GM23338 (cell line): ENCODE measurements around the gene RASL12. TPM values are rescaled to one million over a fixed set of nuclear protein-coding genes. Genes with fewer than 3 reads are reported as not detected.

ENCODE experiments used
- ATAC-seq: fragments of 200-7000 bp; cut with Tn5 transposase; 3 replicates; pipeline ENCODE4 v1.9.1; 2020
- DNase-seq: peaks from one replicate; pipeline ENCODE4 v3.0.0-alpha.2; 2015; ENCODE audit warnings: low spot score
- H2AFZ ChIP-seq: fragments of 200-600 bp; sonication (generic); 2 replicates; pipeline ENCODE4 v1.8.0; 2016; ENCODE audit warnings: antibody characterized with exemption, mild to moderate bottlenecking, moderate library complexity
- H3F3A ChIP-seq: fragments of 200-600 bp; sonication (generic); replicated peaks from 2 replicates; pipeline ENCODE4 v1.8.0; 2017; ENCODE audit warnings: antibody characterized with exemption, mixed run types, low read depth
- H3K27ac ChIP-seq: fragments of 200-600 bp; sonication (generic); 2 replicates; pipeline ENCODE4 v1.6.1; 2016; ENCODE audit warnings: low read depth
- H3K27me3 ChIP-seq: fragments of 200-600 bp; sonication (generic); 2 replicates; pipeline ENCODE4 v1.8.0; 2016; ENCODE audit warnings: mild to moderate bottlenecking, mixed run types, moderate library complexity; ENCODE audit not compliant: insufficient read depth
- H3K36me3 ChIP-seq: fragments of 200-600 bp; sonication (generic); 2 replicates; pipeline ENCODE4 v1.8.0; 2016; ENCODE audit warnings: mild to moderate bottlenecking; ENCODE audit not compliant: insufficient read depth
- H3K4me1 ChIP-seq: fragments of 200-600 bp; sonication (generic); 2 replicates; pipeline ENCODE4 v1.8.0; 2016; ENCODE audit warnings: mild to moderate bottlenecking, moderate library complexity; ENCODE audit not compliant: insufficient read depth
- H3K4me2 ChIP-seq: fragments of 200-600 bp; sonication (generic); 2 replicates; pipeline ENCODE4 v1.7.1; 2017; ENCODE audit warnings: mixed run types
- H3K4me3 ChIP-seq: fragments of 200-600 bp; sonication (generic); 2 replicates; pipeline ENCODE4 v1.6.1; 2016; ENCODE audit warnings: mixed run types
- H3K79me2 ChIP-seq: fragments of 200-600 bp; sonication (generic); replicated peaks from 2 replicates; pipeline ENCODE4 v1.8.0; 2017; ENCODE audit warnings: mild to moderate bottlenecking; ENCODE audit not compliant: insufficient read depth
- H3K9me2 ChIP-seq: fragments of 200-600 bp; sonication (generic); 2 replicates; pipeline ENCODE4 v1.8.0; 2017; ENCODE audit not compliant: insufficient read depth
- H4K20me1 ChIP-seq: fragments of 200-600 bp; sonication (generic); replicated peaks from 2 replicates; pipeline ENCODE4 v1.8.0; 2017; ENCODE audit warnings: mild to moderate bottlenecking; ENCODE audit not compliant: insufficient read depth
- H3K27ac Mint-ChIP-seq: 2 replicates; pipeline ENCODE4 v1.8.0; 2020; ENCODE audit warnings: inconsistent platforms, mild to moderate bottlenecking, moderate library complexity, mixed read lengths
- H3K27me3 Mint-ChIP-seq: 3 replicates; pipeline ENCODE4 v1.8.0; 2022; ENCODE audit warnings: low read depth, mild to moderate bottlenecking, moderate library complexity, mixed read lengths, inconsistent platforms; ENCODE audit not compliant: insufficient read depth, poor library complexity
- H3K36me3 Mint-ChIP-seq: 3 replicates; pipeline ENCODE4 v1.8.0; 2021; ENCODE audit warnings: low read depth, mild to moderate bottlenecking, inconsistent platforms, moderate library complexity, mixed read lengths
- H3K4me1 Mint-ChIP-seq: 3 replicates; pipeline ENCODE4 v1.8.0; 2020; ENCODE audit warnings: mild to moderate bottlenecking, inconsistent platforms, mixed read lengths
- H3K4me3 Mint-ChIP-seq: 3 replicates; pipeline ENCODE4 v1.8.0; 2021; ENCODE audit warnings: moderate library complexity, mild to moderate bottlenecking, inconsistent platforms, mixed read lengths
- H3K9me3 Mint-ChIP-seq: 3 replicates; pipeline ENCODE4 v1.8.0; 2020; ENCODE audit warnings: moderate library complexity, mild to moderate bottlenecking, inconsistent platforms, mixed read lengths
- ETS1 ChIP-seq: IDR thresholded peaks from 2 replicates; pipeline ENCODE4 v1.6.1; 2016; ENCODE audit warnings: antibody characterized with exemption
- EZH2 ChIP-seq: fragments of 200-600 bp; sonication (generic); IDR thresholded peaks from one replicate; pipeline ENCODE4 v1.8.0; 2017; ENCODE audit warnings: antibody characterized with exemption, mild to moderate bottlenecking, low read depth; ENCODE audit not compliant: unreplicated experiment
- EZH2phosphoT487 ChIP-seq: fragments of 200-600 bp; sonication (generic); IDR thresholded peaks from one replicate; pipeline ENCODE4 v1.8.1; 2018; ENCODE audit warnings: antibody characterized with exemption; ENCODE audit not compliant: unreplicated experiment
- NANOG ChIP-seq: IDR thresholded peaks from 2 replicates; pipeline ENCODE4 v1.6.1; 2016; ENCODE audit warnings: antibody characterized with exemption, borderline replicate concordance
- STAT1 ChIP-seq: IDR thresholded peaks from one replicate; pipeline ENCODE4 v1.6.1; 2016; ENCODE audit warnings: antibody characterized with exemption; ENCODE audit not compliant: unreplicated experiment
- polyA plus RNA-seq: library from polyadenylated mRNA; unstranded; fragments of >200 nt; fragmentation: Nextera tagmentation; extraction: Ambion mirVana; gene quantifications from 2 replicates; pipeline ENCODE4 v1.2.1, GENCODE V29; 2016
- total RNA-seq: library from RNA; depleted of rRNA; stranded (reverse); fragments of >200 nt; shearing (Covaris generic); gene quantifications from 2 replicates; pipeline ENCODE4 v1.2.3, GENCODE V29; 2014
- TF ChIP-seq, protein P1 (sequence below), 2 experiments: fragments of 200-600 bp in 1 of 2; sonication (generic) in 1 of 2; conservative IDR thresholded peaks; 2 replicates each; pipeline versions ENCODE4 v1.5.1 to v1.6.1; 2016 to 2017; ENCODE audit warnings: antibody characterized with exemption in 2 of 2, low read depth in 2 of 2, mild to moderate bottlenecking in 2 of 2, moderate library complexity in 1 of 2
- TF ChIP-seq, protein P2 (sequence below): fragments of 250-450 bp; sonication (Bioruptor Pico); IDR thresholded peaks from 2 replicates; pipeline ENCODE4 v1.5.0; 2020; ENCODE audit warnings: mild to moderate bottlenecking, moderate library complexity

RASL12 gene
- total and polyA plus RNA-seq, 2 experiments from 2014 or later: 4.5 to 27.7 TPM

DNA sequence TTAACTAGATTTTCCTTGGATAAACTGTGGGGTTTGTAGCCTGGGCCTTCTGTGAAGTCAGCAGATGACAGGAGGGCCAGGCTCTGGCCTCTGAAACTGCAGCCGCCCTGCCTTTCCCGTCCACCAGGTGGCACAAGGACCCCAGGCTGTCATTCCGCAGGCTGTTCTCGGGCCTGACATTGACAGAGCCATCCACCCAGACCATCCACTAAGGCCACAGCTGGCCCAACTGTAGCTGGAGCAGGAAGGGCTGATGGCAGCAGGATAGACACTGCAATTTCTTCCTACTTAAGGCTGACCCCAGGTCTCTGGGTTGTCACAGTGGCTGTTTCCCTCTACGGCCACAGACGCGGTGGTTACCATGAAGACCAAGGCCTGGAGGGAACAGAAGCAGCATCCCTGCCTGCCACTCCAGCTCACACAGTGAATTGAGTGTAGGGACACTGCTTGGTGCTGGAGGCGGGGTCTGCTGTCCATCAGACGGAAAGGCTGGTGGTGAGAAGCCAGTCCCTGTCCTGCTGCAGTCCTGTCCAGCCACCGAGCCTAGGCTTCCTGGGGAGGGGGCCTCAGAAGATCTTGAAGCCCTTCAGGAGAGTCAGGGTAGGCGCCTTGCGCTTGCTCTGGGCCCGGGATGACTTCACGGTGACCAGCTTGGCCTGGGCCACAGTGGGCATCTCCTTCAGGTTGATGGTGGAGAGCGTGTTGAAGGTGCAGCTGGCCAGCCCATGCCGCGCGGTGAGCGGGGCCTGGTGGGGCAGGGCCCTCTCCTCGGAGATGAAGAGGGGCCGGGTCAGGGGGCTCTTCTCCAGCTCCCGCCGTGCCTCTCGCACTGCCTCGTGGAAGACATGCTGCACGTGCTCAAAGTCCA, 13.2 kb downstream of the RASL12 start:
- Histone ChIP-seq H3K9me2 (no peaks in the 10 kb centered on the region), H3K4me2 (no peak overlapping the region), H3K79me2 (no peaks in the 10 kb centered on the region), H4K20me1 (no peaks in the 10 kb centered on the region), H3K27me3 (no peaks in the 10 kb centered on the region), H3K4me3 (no peak overlapping the region), H3K4me1 (no peaks in the 10 kb centered on the region), H3F3A (0 out of 2 replicates have a peak, but pooled peaks cover 4% of the 10 kb centered on the region), H2AFZ (no peak overlapping the region), H3K36me3 (no peaks in the 10 kb centered on the region), H3K27ac (no peak overlapping the region)
- no peak overlapping the region for H3K27ac Mint-ChIP-seq
- TF ChIP-seq ETS1 (no peak), STAT1 (no peak)
- TF ChIP-seq, protein P1, sequence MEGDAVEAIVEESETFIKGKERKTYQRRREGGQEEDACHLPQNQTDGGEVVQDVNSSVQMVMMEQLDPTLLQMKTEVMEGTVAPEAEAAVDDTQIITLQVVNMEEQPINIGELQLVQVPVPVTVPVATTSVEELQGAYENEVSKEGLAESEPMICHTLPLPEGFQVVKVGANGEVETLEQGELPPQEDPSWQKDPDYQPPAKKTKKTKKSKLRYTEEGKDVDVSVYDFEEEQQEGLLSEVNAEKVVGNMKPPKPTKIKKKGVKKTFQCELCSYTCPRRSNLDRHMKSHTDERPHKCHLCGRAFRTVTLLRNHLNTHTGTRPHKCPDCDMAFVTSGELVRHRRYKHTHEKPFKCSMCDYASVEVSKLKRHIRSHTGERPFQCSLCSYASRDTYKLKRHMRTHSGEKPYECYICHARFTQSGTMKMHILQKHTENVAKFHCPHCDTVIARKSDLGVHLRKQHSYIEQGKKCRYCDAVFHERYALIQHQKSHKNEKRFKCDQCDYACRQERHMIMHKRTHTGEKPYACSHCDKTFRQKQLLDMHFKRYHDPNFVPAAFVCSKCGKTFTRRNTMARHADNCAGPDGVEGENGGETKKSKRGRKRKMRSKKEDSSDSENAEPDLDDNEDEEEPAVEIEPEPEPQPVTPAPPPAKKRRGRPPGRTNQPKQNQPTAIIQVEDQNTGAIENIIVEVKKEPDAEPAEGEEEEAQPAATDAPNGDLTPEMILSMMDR (conservative IDR thresholded peaks at IDR 0.05; ENCODE audit: low read depth in 2 of 2): peak; percentile 84 to 99
- H3K9me3 Mint-ChIP-seq: no peaks in the 10 kb centered on the region
- peaks cover 2% of the 10 kb centered on the region; the same call in 1 of the 3 replicates for H3K36me3 Mint-ChIP-seq
- ATAC-seq (peak; percentile 84), DNase-seq (peak; percentile 85)
- peaks cover 6% of the 10 kb centered on the region; the same call in 2 of the 3 replicates for H3K4me1 Mint-ChIP-seq
- no peak overlapping the region for H3K4me3 Mint-ChIP-seq
- peaks cover 8% of the 10 kb centered on the region for H3K27me3 Mint-ChIP-seq

DNA sequence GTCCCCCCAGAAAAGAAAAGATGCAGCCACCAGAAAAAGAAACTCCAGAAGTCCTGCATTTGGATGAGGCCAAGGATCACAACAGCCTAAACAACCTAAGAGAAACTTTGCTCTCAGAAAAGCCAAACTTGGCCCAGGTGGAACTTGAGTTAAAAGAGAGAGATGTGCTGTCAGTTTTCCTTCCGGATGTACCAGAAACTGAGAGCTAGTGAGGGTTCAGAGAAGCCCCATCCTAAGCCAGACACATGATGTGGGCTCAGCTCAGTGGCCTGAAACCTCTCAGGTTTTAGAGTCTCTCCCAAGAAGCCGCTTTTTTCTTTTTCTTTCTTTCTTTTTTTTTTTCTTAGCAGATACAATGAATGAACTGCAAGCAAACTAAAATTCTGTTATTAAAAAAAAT, 14.8 kb downstream of the RASL12 start:
- no peak overlapping the region for H3K27ac Mint-ChIP-seq
- no peaks in the 10 kb centered on the region for H3K4me1 ChIP-seq
- H3K9me2 ChIP-seq: no peaks in the 10 kb centered on the region
- no peak overlapping the region for H3K27ac ChIP-seq
- H3K4me3 ChIP-seq: no peak overlapping the region
- H3K4me3 Mint-ChIP-seq: no peak overlapping the region
- peaks cover 2% of the 10 kb centered on the region; the same call in 1 of the 3 replicates for H3K36me3 Mint-ChIP-seq
- no peaks in the 10 kb centered on the region for H4K20me1 ChIP-seq
- no peaks in the 10 kb centered on the region for H3K36me3 ChIP-seq
- 0 out of 2 replicates have a peak, but pooled peaks cover 4% of the 10 kb centered on the region for H3F3A ChIP-seq
- no peaks in the 10 kb centered on the region for H3K9me3 Mint-ChIP-seq
- DNase-seq (no peak), ATAC-seq (no peak)
- no peak overlapping the region for H3K4me2 ChIP-seq
- H3K27me3 Mint-ChIP-seq: peaks cover 11% of the 10 kb centered on the region
- H3K79me2 ChIP-seq: no peaks in the 10 kb centered on the region
- peaks cover 7% of the 10 kb centered on the region; the same call in 2 of the 3 replicates for H3K4me1 Mint-ChIP-seq
- H2AFZ ChIP-seq: no peak overlapping the region
- H3K27me3 ChIP-seq: no peaks in the 10 kb centered on the region
- TF ChIP-seq EZH2phosphoT487 (no peak), EZH2 (no peak), NANOG (no peak)
- TF ChIP-seq, protein P2, sequence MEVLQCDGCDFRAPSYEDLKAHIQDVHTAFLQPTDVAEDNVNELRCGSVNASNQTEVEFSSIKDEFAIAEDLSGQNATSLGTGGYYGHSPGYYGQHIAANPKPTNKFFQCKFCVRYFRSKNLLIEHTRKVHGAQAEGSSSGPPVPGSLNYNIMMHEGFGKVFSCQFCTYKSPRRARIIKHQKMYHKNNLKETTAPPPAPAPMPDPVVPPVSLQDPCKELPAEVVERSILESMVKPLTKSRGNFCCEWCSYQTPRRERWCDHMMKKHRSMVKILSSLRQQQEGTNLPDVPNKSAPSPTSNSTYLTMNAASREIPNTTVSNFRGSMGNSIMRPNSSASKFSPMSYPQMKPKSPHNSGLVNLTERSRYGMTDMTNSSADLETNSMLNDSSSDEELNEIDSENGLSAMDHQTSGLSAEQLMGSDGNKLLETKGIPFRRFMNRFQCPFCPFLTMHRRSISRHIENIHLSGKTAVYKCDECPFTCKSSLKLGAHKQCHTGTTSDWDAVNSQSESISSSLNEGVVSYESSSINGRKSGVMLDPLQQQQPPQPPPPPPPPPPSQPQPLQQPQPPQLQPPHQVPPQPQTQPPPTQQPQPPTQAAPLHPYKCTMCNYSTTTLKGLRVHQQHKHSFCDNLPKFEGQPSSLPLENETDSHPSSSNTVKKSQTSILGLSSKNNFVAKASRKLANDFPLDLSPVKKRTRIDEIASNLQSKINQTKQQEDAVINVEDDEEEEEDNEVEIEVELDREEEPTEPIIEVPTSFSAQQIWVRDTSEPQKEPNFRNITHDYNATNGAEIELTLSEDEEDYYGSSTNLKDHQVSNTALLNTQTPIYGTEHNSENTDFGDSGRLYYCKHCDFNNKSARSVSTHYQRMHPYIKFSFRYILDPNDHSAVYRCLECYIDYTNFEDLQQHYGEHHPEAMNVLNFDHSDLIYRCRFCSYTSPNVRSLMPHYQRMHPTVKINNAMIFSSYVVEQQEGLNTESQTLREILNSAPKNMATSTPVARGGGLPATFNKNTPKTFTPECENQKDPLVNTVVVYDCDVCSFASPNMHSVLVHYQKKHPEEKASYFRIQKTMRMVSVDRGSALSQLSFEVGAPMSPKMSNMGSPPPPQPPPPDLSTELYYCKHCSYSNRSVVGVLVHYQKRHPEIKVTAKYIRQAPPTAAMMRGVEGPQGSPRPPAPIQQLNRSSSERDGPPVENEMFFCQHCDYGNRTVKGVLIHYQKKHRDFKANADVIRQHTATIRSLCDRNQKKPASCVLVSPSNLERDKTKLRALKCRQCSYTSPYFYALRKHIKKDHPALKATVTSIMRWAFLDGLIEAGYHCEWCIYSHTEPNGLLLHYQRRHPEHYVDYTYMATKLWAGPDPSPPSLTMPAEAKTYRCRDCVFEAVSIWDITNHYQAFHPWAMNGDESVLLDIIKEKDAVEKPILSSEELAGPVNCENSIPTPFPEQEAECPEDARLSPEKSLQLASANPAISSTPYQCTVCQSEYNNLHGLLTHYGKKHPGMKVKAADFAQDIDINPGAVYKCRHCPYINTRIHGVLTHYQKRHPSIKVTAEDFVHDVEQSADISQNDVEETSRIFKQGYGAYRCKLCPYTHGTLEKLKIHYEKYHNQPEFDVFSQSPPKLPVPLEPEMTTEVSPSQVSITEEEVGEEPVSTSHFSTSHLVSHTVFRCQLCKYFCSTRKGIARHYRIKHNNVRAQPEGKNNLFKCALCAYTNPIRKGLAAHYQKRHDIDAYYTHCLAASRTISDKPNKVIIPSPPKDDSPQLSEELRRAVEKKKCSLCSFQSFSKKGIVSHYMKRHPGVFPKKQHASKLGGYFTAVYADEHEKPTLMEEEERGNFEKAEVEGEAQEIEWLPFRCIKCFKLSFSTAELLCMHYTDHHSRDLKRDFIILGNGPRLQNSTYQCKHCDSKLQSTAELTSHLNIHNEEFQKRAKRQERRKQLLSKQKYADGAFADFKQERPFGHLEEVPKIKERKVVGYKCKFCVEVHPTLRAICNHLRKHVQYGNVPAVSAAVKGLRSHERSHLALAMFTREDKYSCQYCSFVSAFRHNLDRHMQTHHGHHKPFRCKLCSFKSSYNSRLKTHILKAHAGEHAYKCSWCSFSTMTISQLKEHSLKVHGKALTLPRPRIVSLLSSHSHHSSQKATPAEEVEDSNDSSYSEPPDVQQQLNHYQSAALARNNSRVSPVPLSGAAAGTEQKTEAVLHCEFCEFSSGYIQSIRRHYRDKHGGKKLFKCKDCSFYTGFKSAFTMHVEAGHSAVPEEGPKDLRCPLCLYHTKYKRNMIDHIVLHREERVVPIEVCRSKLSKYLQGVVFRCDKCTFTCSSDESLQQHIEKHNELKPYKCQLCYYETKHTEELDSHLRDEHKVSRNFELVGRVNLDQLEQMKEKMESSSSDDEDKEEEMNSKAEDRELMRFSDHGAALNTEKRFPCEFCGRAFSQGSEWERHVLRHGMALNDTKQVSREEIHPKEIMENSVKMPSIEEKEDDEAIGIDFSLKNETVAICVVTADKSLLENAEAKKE: no peak
